Measurements from ENCODE around the gene LRIT2.
A peak's percentile ranks its signal among the peaks of the same experiment; 100 is the strongest.

LRIT2 gene

DNA sequence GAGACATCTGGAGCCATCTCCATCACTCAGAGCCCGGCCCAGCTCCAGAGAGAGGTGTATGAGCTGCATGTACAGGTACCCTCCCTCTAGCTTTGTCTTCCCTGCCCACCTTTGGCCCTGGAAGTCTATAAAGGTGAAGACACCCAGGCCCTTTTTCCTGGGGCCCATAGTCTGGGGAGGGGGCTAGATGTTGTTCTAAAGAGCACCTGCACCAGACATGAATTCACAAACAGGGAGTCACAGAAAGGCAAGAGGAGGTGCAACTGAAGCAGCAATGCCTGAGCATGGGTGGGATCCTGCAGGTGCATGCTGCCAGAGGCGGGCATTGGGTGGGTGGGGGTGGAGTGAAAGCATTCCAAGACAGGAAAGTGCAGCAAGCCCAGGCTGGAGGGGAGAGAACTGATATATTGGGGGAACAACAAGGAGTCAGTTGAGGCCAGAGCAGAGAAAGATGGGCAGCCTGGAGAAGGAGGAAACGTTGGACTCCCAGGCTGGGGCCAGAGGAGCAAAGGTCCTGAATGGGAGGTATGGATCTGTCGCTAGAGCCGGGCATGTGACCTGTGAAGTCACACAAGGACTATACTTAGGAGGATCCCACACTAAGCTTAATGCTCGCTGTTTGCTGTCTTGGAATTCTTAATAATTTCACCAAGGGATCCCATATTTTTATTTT, 19.4 kb downstream of the LRIT2 start:
- DNase-seq (ENCODE audit: low spot score) = no peak

DNA sequence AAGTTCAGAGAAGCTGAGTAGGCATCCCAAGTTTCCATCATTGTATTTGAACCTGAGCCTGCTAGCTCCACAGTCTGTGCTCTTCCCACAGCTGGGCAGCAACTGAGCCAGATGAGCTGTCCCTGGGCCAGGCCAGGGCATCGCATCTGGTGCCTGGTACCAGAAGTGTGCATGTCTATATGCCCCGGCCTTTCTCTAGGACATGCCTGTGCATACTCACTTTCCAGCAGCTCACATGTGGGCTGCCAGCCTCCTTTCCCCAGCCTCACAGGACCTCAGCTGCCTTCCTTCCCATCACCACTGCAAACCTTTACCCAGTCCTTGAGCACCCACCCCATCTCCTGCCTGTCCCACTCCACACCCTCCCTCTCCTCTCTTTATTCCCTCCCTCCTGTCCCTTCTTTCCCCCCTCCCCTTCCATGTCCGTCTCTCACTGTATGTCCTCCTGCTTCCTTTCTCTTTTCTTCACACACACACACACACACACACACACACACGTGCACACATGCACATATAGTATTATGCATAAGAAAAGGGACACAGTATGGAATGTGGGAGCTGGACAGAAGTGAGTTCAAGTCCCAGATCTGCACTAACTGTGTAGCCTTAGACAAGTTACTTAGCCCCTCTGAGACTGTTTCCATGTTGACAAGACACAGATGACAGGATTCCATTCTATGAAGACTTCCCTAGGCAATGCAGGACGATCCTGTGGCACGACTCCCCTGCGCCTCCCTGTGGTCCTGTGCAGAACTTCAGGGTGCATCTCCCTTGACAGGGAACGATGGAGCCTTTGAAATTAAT, 20.1 kb downstream of the LRIT2 start:
- peak; percentile 61 for DNase-seq (ENCODE audit: low spot score)

DNA sequence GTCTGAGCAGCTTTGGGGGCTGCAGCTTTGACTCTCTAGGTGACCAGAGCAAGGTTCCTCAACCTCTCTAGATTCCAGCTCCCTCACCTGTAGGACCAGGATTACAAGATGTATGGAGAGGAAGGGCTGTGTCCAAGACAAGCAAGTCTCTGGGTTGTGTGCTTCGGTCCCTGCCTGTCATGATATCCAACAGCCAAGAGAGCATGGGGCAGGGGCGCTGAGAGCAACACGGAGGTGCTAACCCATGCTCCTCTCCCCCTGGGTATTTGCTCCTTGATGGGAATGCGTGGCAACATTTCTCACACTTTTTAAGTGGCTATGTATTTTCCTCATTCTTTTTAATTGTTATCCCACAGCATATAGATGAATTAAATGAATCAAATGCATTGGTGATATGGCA, 20.7 kb downstream of the LRIT2 start:
- no peak for DNase-seq (ENCODE audit: low spot score)

DNA sequence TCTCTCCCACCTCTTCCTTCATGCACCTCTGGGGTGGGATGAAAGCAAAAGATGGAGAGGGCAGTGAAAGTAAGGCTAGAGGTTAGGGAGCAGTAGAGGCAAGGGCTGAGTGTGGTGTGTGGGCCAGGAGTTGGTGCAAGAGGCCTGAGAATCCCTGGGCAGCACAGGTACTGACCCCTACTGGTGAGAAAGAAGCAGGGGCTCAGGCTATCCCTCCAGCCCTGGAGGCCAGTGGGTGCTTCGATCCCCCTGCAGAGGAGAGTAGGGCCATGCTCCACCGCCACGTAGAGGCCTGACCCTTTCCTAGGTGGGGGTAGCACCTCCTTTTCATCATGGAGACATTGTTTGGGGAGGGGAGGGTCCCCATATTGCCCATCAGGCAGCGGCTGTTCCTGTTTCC, 21.2 kb downstream of the LRIT2 start:
- peak; percentile 15 for DNase-seq (ENCODE audit: low spot score)

DNA sequence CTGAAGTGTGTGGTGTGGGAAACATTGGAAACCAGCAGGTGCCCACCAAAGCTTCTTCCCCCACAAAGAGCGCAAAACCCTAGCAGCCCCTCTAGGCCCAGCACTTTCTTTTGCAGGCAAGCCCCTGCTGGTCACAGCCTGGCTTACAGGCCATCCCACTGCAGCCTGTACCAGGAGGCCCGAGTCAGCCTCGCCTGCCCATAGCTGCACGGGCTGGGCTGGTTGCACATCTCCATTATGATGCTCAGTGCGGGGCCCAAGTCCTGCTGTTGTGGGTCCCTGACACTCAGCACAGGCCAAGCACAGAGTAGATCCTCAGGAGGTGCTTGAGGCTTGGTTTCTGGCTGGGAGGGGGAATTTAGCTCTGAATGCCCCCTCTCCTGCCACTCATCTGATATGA, 23.0 kb downstream of the LRIT2 start:
- no peak for DNase-seq (ENCODE audit: low spot score)

DNA sequence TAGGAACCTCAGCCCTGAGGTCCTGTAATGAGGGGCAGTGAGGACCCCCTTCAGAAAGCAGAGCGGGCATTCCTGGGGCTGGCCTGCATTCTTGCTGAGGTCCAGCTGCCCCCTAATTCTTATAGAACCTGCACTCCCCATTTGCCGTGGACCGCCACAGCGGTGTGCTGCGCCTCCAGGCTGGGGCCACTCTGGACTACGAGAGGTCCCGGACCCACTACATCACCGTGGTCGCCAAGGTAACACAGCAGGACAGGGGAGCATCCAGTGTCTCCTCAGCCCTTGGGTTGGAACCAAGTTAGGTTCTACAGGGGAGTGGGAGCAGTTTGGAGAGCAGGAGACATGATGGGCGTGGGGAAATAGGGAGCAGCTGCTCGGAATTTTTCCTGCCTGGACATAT, 23.7 kb downstream of the LRIT2 start:
- no peak for DNase-seq (ENCODE audit: low spot score)

DNA sequence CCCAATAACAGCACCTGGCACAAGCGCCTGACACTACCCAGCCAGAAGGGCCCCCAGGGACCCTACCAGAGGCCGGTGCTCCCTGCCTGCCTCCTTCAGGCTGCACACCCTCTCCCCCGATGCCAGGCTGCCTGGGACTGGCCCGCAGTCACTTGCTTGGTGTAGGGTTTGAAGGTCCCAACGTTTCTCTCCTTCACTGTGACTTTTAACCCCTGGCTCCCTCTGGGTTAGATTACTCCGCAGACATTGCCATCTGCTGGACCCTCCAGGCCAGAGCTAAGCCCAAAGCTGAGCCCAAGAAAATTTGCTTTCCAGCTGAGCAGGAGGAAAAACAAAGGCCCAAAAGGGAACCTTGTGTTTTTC, 24.1 kb downstream of the LRIT2 start:
- DNase-seq (ENCODE audit: low spot score) = no peak

DNA sequence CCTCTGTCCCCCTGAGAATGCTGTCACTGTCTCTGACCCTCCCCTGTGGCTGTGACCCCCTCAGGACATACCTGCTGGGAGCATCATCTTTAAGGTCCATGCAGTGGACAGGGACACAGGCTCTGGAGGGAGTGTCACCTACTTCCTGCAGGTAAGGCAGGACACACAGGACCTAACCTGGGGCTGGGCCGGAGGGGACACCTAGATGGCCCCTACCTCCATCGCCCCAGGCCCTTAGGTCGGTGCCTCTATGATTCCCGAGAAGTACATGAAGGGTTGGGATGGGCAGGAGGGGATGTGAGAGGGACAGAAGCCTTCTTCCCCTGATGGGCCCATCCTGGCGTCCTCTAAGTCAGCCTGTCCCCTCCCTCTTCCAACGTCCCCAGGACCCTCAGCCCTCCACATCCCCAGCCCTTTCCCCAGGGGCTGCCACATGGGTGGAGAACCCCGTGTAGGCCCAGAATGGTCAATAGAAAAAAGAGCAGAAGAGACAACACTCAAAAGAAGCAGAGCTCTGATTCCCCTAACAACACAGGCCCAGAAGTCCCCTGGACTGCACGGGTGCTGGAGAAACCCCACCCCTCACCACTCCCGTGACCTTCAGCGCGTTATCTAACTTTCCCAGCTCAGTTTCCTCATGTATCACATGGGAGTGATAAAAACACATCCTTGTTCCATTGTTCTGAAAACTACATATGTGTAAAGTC, 24.7 kb downstream of the LRIT2 start:
- DNase-seq (ENCODE audit: low spot score) = no peak

DNA sequence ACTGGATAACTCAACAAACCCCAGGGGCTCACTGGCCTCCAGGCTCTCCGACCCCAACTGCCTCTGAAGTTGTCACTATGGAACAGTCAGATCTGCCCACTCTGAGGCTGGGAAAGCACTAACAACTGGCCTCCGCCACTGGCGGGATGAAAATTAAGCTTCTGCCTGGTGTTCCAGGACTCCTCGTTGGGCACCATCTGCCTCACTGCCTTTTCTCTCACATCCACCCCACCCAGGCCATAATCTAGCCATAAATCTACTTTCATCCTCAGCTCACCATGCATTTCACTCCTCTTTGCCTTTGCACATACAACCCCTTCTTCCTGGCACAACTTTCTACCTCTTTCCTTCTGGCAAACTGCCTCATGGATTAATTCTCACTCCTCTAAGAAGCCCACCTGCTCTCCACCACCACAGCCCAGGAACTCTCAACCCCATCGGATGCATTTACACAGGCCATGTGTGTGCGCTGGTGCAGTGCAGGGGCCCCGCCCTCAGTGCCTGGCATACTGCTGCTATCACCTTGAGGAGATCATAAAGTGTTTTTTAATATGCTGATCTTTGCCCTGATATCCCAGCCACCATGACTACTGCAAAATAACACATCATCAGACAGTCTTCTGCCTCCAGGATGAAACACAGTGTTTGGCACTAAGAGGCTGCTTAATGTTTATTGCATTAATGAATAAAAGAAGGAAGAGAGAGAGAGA, 27.0 kb downstream of the LRIT2 start:
- no peak for DNase-seq (ENCODE audit: low spot score)

DNA sequence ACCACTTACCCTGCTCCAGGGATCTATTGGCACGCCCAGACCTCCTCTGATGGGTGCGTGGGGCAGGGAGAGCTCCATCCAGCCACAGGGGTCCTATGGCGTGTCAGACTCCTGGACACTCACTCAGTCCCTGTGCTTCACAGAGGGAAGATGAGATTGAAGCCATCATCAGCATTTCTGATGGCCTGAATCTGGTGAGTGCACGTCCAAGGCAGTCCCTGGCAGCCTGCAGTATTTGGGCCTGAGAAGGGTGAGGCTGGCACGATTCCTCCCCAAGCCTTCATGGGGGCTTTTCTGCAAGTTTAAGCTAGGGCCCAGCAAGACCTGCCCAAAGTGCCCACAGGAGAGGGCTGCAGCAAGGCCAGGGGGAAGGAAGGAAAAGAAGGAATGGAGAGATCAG, 27.7 kb downstream of the LRIT2 start:
- DNase-seq (ENCODE audit: low spot score) = no peak

DNA sequence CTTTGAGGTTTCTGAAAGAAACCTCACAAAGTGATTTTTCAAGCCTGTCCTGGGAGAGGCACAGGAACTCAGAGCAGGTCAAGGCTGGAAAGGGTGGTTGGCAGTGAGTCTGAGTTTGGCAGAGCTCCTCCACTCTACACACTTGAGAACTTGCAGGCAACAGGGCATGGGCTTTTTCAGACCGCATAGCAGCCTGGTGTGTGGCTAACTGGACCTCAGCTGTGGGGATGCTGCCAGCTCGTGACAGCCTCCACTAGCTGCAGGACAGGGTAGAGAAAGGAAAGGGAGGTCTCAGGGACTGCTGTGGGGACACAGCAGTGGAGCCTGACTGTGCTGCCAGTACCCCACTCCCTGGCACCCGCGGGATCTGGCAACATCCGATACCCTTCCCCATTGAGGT, 28.4 kb downstream of the LRIT2 start:
- peak; percentile 12 for DNase-seq (ENCODE audit: low spot score)

DNA sequence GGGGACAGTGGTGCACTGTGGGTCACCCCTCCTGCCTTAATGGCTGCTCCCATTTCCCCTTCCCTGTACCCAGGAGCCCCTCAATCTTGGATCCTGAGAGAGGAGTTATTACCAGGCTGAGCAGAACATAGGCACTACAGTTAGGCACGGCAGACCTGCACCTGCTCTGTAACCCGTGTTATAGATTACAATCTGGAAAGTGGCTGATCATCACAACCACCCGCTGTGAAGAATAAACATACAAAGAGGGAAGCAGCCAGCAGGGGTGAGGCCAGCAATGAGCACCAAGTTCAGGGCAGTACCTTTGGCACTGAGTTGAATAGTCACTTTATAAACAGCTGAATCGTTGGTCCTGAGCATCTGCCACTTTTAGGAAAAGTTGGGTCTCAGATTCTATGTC, 29.3 kb downstream of the LRIT2 start:
- DNase-seq (ENCODE audit: low spot score) = no peak

DNA sequence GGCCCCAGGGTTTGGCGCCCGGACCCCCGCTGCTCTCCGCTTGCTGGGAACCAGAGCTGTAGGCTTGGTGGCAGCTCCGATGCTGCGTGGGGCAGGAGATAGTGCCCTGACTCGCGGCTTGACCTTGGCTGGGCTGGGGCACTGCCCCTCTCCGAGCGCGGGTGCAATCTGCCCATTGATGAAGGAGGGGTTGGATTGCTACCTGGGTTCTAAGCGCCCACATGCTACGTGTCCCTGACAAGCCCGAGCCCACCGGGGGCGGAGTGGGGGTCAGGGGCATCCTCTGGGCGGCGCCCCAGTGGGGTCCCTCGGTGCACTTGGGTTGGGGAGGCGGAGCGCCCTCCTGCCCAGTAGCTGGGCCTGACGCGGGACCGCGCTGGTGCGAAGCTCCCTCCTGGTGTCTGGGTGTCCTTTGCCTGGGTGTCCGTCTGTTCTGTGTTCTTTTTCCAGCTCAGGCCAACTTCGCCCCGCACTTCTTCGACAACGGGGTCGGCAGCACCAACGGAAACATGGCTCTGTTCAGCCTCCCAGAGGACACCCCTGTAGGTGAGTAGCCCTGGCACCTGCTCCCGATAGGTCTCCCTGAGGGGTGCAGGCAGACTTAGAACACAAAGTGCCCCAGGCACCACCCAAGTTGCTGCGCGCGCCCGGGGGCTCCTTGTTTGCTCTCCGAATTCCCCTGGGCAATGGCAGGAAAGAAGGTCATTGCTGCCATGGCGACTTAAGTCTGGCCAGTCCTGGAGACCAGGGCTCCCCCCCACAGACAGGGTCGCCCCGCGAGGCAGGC, 30.1 kb downstream of the LRIT2 start:
- no peak for DNase-seq (ENCODE audit: low spot score)

DNA sequence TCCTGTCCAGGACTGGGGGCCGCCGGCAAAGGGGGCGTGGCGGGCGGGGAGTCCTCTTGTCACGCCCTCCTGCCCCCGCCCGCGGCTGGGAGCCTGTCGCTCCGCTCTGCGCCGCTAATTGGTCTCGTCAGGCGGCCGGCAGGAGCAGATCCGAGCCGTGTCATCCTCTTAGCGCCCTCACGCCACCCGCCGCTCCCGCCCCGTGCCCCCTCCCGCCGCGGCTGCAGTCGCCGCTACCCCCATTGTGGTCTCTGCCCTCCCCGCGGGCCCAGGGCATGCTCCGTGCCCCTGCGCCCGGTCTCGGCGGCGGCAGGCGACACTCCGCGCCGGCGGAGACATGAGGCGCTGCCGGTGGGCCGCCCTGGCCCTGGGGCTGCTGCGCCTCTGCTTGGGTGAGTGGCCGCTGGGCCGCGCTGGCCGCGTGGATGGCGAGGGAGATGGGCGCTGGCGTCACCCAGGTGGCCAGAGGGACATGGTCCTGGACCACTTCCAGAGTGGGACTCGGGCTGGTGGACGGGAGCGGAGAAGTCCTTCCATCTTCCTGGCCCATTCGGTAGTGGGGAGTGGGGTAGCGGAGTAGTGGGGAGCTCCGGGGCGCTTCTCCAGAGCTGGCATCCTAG, 30.8 kb downstream of the LRIT2 start, which contains the start of gene CDHR1:
Gene CDHR1, plus strand, starts transcription at position 114 of the 620 bp plus-strand sequence. Its CDS starts 224 bp downstream, at position 338.
- DNase-seq (ENCODE audit: low spot score) = no peak

DNA sequence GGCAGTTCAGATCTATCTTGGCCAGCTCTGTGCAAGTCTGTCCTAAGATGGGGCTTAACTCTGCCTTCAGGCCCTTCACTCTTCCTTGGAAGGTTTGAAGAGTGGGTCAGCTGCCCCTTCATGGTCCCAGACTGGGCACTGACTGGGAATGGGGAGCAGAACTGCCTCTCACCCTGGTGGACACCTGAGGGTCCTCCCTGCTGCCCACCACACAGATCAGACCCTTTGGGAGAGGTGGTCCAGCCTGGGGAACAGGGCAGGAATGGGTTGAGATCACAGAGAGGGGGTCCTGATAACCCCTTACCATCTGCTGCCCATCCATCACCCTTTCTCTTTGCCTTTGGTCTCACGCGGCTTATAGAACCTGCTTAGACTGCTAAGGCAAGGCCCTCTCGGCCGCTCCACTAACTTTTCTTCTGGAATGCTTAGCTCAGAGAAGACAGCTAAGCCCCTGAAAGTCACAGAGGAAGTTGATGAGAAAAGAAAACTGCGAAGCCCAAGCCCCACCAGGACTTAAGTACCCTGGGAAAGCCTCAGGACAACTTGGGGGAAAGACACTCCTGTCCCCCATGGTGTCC, 31.4 kb downstream of the LRIT2 start:
- no peak for DNase-seq (ENCODE audit: low spot score)

DNA sequence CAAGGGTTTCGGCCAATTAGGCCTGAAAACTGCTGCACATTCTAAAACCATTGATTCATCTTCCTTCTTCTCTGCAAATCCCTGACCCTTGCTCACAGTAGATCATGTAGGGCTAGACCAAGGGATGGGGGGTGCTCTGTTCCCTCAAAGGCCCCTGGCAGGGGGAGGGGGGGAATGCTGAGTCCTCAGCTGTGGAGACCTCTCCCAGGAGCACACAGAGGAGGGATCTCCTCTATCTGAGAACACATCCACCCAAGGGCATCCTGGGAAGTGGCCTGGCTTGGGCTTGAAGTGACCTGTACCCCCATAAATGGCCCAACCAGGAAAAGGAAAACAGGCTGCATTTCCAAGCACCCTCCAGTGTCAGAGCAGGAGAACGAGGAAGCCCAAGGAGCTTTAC, 32.0 kb downstream of the LRIT2 start:
- DNase-seq (ENCODE audit: low spot score) = no peak

DNA sequence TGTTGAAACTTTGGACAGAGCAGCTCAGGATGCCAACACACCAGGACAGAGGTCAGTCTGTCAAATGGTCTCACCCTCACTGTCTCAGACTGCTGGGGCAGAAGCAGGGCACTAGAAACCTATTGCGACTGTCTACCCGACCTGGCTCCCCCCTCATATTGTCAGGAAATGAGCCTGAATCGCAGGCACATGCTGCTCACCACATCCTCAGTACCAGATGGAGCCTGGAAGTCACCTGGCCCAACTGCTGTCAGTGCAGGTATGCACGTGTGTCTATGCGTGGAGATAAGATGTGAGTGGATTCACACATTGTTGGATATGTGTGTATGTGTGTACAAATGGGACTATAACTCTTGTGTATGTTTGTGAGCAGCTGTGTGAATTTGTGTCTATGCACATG, 34.2 kb downstream of the LRIT2 start:
- DNase-seq (ENCODE audit: low spot score) = no peak

DNA sequence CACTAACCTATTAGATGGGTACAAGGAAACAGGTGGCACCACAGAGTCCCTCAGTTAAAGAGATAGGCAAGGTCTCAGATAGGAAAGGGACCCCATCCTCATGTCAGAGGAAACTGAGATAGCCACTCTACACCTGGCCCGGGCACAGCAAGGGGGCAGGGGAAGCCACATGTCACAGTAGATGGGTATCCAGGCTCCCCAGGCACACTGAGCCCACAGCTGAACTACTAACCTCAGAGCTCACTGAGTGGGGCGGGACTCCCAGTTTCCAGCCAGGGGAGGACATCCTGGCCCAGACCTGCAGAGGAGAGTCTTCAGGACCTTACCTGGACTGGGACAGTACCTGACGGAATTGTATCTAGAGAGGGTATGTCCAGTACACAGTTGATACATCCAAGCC, 34.7 kb downstream of the LRIT2 start:
- no peak for DNase-seq (ENCODE audit: low spot score)

DNA sequence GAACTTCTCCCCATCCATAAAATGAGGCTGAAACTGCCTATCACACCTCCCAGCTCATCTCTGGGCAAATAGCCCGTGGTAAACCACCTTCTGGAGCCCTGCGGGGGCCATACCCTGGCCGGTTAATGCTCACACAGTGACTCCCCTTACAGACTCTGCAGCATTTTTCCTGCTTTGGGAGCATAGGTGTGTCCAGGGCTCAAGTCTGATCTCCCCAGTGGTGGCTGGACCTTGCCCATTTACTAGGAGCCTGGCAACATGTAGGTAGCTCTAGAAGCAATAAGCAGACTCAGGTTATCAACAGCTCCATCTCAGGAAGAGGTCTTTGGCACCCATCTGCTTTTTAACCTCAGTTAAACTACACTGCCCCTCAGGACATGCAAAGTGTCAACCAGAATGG, 36.5 kb downstream of the LRIT2 start:
- DNase-seq (ENCODE audit: low spot score) = no peak

DNA sequence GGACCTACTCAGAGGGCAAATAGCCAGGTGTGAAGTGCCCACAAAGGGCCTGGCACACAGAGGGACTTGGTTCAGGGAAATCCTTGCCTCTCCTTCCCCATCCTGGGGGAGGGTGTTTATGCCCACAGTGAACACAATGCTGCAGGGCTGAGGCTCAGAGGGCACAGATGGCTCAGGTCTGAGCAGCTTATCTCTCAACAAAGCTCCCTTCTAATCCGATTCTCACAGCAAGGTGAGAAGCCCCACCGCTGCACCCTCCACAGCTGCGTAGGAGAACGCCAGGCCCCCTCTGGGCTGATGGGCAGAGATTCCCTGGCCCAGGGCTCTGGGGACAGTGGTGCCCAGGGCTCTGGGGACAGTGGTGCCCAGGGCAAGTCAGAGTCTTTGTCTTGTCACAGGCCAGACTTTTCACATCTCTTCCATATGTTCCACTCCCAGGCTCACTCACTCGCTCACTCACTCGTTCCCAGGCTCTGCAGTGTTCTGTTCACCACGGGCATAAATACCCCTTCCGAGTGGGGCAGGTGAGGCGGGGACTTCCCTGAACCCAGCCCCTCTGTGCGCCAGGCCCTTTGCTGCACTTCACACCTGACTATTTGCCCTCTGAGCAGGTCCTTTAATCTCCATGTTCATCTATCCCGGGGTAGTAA, 39.7 kb downstream of the LRIT2 start:
- DNase-seq (ENCODE audit: low spot score) = no peak
